ENCODE results near the gene SORCS2.

The SORCS2 gene

DNA sequence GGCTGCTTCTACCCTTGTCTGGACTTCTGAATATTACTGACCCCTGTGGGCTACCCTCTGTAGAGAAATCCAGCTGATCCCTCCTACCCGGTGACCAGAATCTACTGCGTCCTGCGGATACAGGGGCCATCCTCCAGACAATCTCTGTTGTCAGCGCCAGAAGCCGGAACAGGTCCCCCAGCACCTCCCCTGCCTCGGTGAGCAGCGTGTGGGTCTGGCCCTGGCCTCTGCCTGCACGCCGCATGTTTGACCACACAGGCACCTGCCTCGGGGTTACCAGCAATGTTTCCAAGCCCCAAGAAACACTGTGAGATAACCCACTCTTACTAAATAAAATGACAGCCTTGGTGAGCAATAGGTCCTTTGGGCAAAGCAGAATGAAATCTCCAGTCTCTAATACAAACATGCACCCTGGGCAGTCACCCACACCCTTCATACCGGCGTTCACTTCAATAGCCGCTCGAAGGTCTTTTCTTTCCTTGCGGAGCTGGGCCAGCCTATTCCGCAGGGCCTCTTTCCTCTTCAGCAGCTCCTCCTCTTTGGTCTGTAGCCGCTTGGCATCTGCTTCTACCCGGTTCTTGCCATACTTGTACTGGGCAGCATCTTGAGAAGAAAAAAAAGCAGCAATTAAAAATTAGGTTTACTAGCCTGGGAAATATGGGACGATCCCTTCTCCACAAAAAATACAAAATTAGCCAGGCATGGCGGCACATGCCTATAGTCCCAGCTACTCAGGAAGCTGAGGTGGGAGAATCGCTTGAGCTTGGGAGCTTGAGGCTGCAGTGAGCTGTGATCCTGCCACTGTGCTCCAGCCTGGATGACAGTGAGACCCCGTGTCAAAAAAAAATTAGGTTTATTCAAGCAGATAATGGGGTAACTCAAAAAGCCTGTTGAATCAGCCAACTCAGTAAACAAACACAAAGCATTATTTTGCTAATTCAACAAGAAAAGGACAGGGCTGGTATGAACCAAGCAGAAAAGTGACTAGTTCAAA lies 582.3 kb downstream of the SORCS2 start:
- in situ Hi-C loops (cut with HindIII; ENCODE audit: low pct_ligation_motif_present, low sequenced_read_pairs): no loop called here
- TF ChIP-seq, protein P1, sequence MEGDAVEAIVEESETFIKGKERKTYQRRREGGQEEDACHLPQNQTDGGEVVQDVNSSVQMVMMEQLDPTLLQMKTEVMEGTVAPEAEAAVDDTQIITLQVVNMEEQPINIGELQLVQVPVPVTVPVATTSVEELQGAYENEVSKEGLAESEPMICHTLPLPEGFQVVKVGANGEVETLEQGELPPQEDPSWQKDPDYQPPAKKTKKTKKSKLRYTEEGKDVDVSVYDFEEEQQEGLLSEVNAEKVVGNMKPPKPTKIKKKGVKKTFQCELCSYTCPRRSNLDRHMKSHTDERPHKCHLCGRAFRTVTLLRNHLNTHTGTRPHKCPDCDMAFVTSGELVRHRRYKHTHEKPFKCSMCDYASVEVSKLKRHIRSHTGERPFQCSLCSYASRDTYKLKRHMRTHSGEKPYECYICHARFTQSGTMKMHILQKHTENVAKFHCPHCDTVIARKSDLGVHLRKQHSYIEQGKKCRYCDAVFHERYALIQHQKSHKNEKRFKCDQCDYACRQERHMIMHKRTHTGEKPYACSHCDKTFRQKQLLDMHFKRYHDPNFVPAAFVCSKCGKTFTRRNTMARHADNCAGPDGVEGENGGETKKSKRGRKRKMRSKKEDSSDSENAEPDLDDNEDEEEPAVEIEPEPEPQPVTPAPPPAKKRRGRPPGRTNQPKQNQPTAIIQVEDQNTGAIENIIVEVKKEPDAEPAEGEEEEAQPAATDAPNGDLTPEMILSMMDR (IDR thresholded peaks at IDR 0.05; ENCODE audit: low read depth, low read length, missing control alignments): no peak
- Histone ChIP-seq H3K4me3 (ENCODE audit: low read depth, low read length) (no peak overlapping the region), H3K27me3 (replicated peaks) (no peaks in the 10 kb centered on the region), H3K27ac (no peak overlapping the region), H3K36me3 (replicated peaks) (peaks cover 92% of the 10 kb centered on the region)
- DNase-seq: no peak

GRCh38 chr4:7775396-7775795 lies 583.1 kb downstream of the SORCS2 start:
- Histone ChIP-seq H3K4me3 (ENCODE audit: low read depth, low read length) (no peak overlapping the region), H3K27me3 (replicated peaks) (no peaks in the 10 kb centered on the region), H3K36me3 (replicated peaks) (peaks cover 93% of the 10 kb centered on the region), H3K27ac (no peak overlapping the region)
- no peak for DNase-seq
- TF ChIP-seq, protein P1 (IDR thresholded peaks at IDR 0.05; ENCODE audit: low read depth, low read length, missing control alignments): no peak
- in situ Hi-C loops (cut with HindIII; ENCODE audit: low pct_ligation_motif_present, low sequenced_read_pairs): no loop called here

- in situ Hi-C loops (cut with HindIII; ENCODE audit: low pct_ligation_motif_present, low sequenced_read_pairs): no loop called here
- H3K4me3 ChIP-seq (ENCODE audit: low read depth, low read length): no peak overlapping the region
- peaks cover 83% of the 10 kb centered on the region for H3K36me3 ChIP-seq (replicated peaks)
- TF ChIP-seq, protein P1 (IDR thresholded peaks at IDR 0.05; ENCODE audit: low read depth, low read length, missing control alignments): no peak
- no peak for DNase-seq
- no peak overlapping the region for H3K27ac ChIP-seq
- no peaks in the 10 kb centered on the region for H3K27me3 ChIP-seq (replicated peaks)
Observed at GRCh38 chr4:7777017-7777710, 584.8 kb downstream of the SORCS2 start.

- peak; percentile 47 for DNase-seq
- H3K4me3 ChIP-seq (ENCODE audit: low read depth, low read length): no peak overlapping the region
- peaks cover 77% of the 10 kb centered on the region for H3K36me3 ChIP-seq (replicated peaks)
- no peaks in the 10 kb centered on the region for H3K27me3 ChIP-seq (replicated peaks)
- TF ChIP-seq, protein P1 (IDR thresholded peaks at IDR 0.05; ENCODE audit: low read depth, low read length, missing control alignments): no peak
- H3K27ac ChIP-seq: peak overlapping the region; percentile 49
- in situ Hi-C loops (cut with HindIII; ENCODE audit: low pct_ligation_motif_present, low sequenced_read_pairs): no loop called here
Observed at GRCh38 chr4:7777871-7778509, 585.7 kb downstream of the SORCS2 start.

DNA sequence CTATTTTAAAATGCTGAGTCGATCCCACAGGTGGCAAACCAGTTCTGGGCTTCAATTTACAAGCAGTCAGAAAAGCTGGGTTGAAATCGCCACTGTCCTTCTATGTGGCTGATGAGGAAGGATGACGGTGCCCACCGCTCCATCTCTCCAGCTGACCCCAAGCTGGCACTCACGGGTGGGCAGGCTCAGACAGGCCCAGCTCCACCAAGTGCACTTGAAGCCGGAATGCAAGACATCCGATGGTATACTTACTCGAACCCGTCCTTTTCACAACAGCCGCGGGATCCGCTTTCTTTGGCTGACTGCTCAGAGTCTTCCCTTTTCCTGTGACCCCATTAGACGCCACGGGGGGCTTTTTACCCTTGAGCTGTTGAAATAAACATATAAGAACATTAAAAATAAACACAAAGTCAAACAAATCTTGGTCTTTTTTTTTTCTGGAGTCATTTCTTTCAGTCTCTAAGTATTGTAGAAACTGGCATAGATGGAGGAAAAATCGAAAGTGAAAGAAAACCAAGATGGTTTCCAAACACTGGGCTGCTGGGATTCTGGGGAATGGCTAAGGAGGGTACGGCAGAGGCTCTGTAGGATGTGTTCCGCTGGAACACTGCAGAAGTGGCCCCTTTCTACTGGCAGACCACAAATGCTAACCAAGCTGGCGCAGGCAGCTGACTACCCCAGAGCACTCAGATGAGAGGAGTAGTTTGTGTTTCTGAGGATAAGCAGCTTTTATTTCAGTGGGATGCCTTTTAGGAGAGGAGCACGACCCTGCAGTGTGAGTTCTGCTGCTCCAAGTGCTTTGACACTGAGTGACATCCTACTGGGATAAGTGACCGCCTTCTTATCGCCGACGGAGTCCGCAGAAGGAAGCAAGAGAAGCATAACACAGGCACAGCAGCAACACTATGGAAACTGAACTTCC lies 586.4 kb downstream of the SORCS2 start:
- H3K27ac ChIP-seq: peak overlapping the region; percentile 49
- peak overlapping the region; percentile 24 for H3K4me3 ChIP-seq (ENCODE audit: low read depth, low read length)
- H3K27me3 ChIP-seq (replicated peaks): no peaks in the 10 kb centered on the region
- no peak for DNase-seq
- TF ChIP-seq, protein P1 (IDR thresholded peaks at IDR 0.05; ENCODE audit: low read depth, low read length, missing control alignments): no peak
- H3K36me3 ChIP-seq (replicated peaks): peaks cover 77% of the 10 kb centered on the region
- in situ Hi-C loops (cut with HindIII; ENCODE audit: low pct_ligation_motif_present, low sequenced_read_pairs): no loop called here

All from brain microvascular endothelial cell (primary cell).